ENCODE data around the gene SRD5A3. TPM values are rescaled to one million over a fixed set of nuclear protein-coding genes. Genes with fewer than 3 reads are reported as not detected.

The SRD5A3 gene
- total and polyA plus RNA-seq, 10 of the 15 experiments (the other 5 are each of a cell fraction or from before 2014, with no cell fraction given): 1.6 to 20.4 (median 6.1) TPM

DNA sequence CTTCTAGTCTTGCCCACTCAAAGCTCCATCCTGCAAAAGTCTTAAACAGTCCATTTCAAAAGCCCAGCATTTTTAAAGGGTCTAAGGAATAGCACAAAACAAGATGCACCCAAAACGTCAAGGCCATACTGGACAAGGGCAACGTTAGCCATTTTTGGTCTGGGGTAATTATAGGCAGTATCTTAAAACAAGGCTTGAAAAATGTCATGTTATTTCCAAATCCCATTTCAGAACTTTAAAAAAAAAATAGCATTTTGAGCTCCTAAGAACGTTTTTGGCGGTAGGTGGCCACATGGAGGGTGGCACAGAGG lies 49.1 kb downstream of the SRD5A3 start:
- peak overlapping the region; percentile 76 for H3K4me2 ChIP-seq (ENCODE audit: control insufficient read depth, insufficient read depth)
- peaks cover 45% of the 10 kb centered on the region for H3K79me2 ChIP-seq (ENCODE audit: control insufficient read depth, insufficient read depth, low read length)
- TSS peak; percentile 78 for BruUV-seq (replicated peaks)
- TF ChIP-seq CBX3 (IDR thresholded peaks at IDR 0.05; ENCODE audit: borderline replicate concordance, low read depth) (no peak), EGR1 (IDR thresholded peaks at IDR 0.05; ENCODE audit: borderline replicate concordance in 1 of 2, low read depth in 2 of 2, low read length in 2 of 2) (peak in 1 of 2 experiments; percentile 42; a peak in 1 of 3 replicates)
- no peaks in the 10 kb centered on the region for H3K9me3 ChIP-seq (replicated peaks; ENCODE audit: control insufficient read depth, insufficient read depth, low read length)
- peak overlapping the region; percentile 94 for H2AFZ ChIP-seq (ENCODE audit: control insufficient read depth, low read depth, low read length)
- CTCF ChIA-PET: interaction anchor here (0.7 to 8.4 kb wide), 8 partner anchors 9 to 311 kb away, joined by 3 to 75 read pairs (median 3); partner anchors contain the start of gene SRD5A3
- peaks cover 3% of the 10 kb centered on the region; the same call in 1 of the 2 replicates for H3K4me1 ChIP-seq (ENCODE audit: control insufficient read depth, insufficient read depth, low read length)
- ATAC-seq (peak; percentile 0; the same call in 2 of the 3 replicates), DNase-seq (ENCODE audit: low read depth, low spot score) (no peak), FAIRE-seq (peak; percentile 78)
- no peaks in the 10 kb centered on the region for H3K27me3 ChIP-seq (replicated peaks in 1 of 2; ENCODE audit: control insufficient read depth in 2 of 2, insufficient read depth in 2 of 2, low read length in 1 of 2)
- RAD21 ChIA-PET (ENCODE audit: unreplicated experiment): interaction anchor here (0.8 to 6.1 kb wide), 5 partner anchors 14 to 159 kb away, joined by 3 to 41 read pairs (median 3); no protein-coding TSS in a partner anchor
- peak overlapping the region; percentile 88 for H3K4me3 ChIP-seq
- intact Hi-C loops (cut with micrococcal nuclease; ENCODE audit: unreplicated experiment) (loop anchor here (5.0 kb wide), 2 partner anchors 48 to 457 kb away; partner anchors contain the start of genes EXOC1 and SRD5A3), in situ Hi-C loops (cut with MboI) (loop anchor here (5.0 kb wide), 1 partner anchor 152 kb away; the partner anchor contains the start of gene CLOCK)
- peak overlapping the region; percentile 91 for H3K27ac ChIP-seq (ENCODE audit: control insufficient read depth, insufficient read depth)
- WGBS (ENCODE audit: insufficient coverage, insufficient replicate concordance, low lambda C conversion rate, missing lambda C conversion rate): 2% methylated on average over 4 of the region's 4 CpGs
- peaks cover 0 to 4% of the 10 kb centered on the region in 2 experiments; a peak in 1 of 4 replicates for H3K36me3 ChIP-seq (ENCODE audit: control insufficient read depth in 2 of 2, insufficient read depth in 2 of 2, low read length in 1 of 2)
- H3K9ac ChIP-seq (ENCODE audit: control insufficient read depth, insufficient read depth, low read length): peak overlapping the region; percentile 91
- SMC1A ChIA-PET (ENCODE audit: uncharacterized antibody, unreplicated experiment): interaction anchor here (0.6 to 3.3 kb wide), 8 partner anchors 9 to 283 kb away, joined by 3 to 12 read pairs (median 5); partner anchors contain the start of gene SRD5A3
- H4K20me1 ChIP-seq (ENCODE audit: control insufficient read depth, insufficient read depth): 0 out of 2 replicates have a peak, but pooled peaks cover 2% of the 10 kb centered on the region
- POLR2A ChIA-PET: interaction anchor here (0.5 to 2.3 kb wide), 11 partner anchors 9 to 554 kb away, joined by 3 to 7 read pairs (median 4); partner anchors contain the start of genes CEP135 and SRD5A3

DNA sequence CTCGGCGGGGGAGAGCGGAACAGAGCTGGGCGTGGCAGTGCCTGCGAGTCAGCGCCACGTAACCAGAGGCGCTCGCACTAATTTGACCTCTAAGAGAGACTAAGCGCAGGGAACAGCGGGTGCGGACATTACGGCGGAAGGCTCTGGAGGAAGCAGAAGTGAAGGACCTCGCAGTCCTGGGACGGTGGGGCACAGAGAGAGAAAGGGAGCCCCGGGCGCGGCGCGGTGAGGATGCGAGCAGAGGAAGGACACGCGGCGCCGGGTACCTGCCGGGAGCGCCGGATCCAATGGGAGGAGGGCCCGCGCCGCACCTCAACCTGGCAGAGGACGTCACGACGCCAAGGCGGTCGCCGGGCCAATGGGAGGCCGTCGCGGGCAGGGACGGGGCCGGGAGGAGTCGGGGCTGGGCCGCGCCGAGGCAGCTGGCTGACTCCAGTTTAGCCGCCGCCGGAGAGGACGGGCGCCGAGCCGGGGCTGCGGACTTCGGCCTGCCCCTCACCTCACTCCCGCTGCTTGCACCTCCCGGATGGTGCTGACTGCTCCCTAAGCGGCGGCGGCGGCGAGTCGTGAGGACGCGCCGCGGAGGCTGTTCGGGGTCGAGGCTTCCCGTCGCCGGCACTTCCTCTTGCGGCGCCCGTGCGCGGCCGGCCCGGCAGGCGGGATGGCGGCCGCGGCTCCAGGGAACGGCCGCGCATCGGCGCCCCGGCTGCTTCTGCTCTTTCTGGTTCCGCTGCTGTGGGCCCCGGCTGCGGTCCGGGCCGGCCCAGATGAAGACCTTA lies 49.7 kb downstream of the SRD5A3 start, which contains the start of gene TMEM165:
Gene TMEM165 (plus strand): TSS at position 429 of the 779 bp plus-strand sequence. CDS start 233 bp downstream, at position 662.
- H3K4me1 ChIP-seq (ENCODE audit: control insufficient read depth, insufficient read depth, low read length): peaks cover 3% of the 10 kb centered on the region; the same call in 1 of the 2 replicates
- no TSS peak for BruUV-seq (replicated peaks)
- CTCF ChIA-PET: interaction anchor here (0.7 to 8.4 kb wide), 8 partner anchors 9 to 310 kb away, joined by 3 to 75 read pairs (median 3); partner anchors contain the start of gene SRD5A3
- peak within 1 kb of the TSS; percentile 91 for H3K27ac ChIP-seq (ENCODE audit: control insufficient read depth, insufficient read depth)
- intact Hi-C loops (cut with micrococcal nuclease; ENCODE audit: unreplicated experiment) (loop anchor here (2.0 to 5.0 kb wide), 3 partner anchors 48 to 457 kb away; partner anchors contain the start of genes CLOCK, EXOC1 and SRD5A3), in situ Hi-C loops (cut with MboI) (loop anchor here (5.0 kb wide), 1 partner anchor 152 kb away; the partner anchor contains the start of gene CLOCK)
- H3K79me2 ChIP-seq (ENCODE audit: control insufficient read depth, insufficient read depth, low read length): peaks cover 49% of the 10 kb centered on the region
- DNase-seq (ENCODE audit: low read depth, low spot score): peak; percentile 41
- H3K36me3 ChIP-seq (ENCODE audit: control insufficient read depth in 2 of 2, insufficient read depth in 2 of 2, low read length in 1 of 2): peaks cover 0 to 4% of the 10 kb centered on the region in 2 experiments; a peak in 1 of 4 replicates
- SMC1A ChIA-PET (ENCODE audit: uncharacterized antibody, unreplicated experiment): interaction anchor here (0.6 to 3.3 kb wide), 10 partner anchors 10 to 282 kb away, joined by 3 to 12 read pairs (median 5); partner anchors contain the start of gene SRD5A3
- POLR2A ChIA-PET: interaction anchor here (0.5 to 2.3 kb wide), 12 partner anchors 9 to 553 kb away, joined by 3 to 7 read pairs (median 4); partner anchors contain the start of genes CEP135 and SRD5A3
- peak within 1 kb of the TSS; percentile 88 for H3K4me3 ChIP-seq
- H3K9me3 ChIP-seq (replicated peaks; ENCODE audit: control insufficient read depth, insufficient read depth, low read length): no peaks in the 10 kb centered on the region
- under 1% methylated on average over 82 of the region's 95 CpGs for WGBS (ENCODE audit: insufficient coverage, insufficient replicate concordance, low lambda C conversion rate, missing lambda C conversion rate)
- H2AFZ ChIP-seq (ENCODE audit: control insufficient read depth, low read depth, low read length): peak within 1 kb of the TSS; percentile 94
- peak; percentile 54 for FAIRE-seq
- no peaks in the 10 kb centered on the region for H3K27me3 ChIP-seq (replicated peaks in 1 of 2; ENCODE audit: control insufficient read depth in 2 of 2, insufficient read depth in 2 of 2, low read length in 1 of 2)
- H3K9ac ChIP-seq (ENCODE audit: control insufficient read depth, insufficient read depth, low read length): peak within 1 kb of the TSS; percentile 91
- ATAC-seq: peak; percentile 94
- RAD21 ChIA-PET (ENCODE audit: unreplicated experiment): interaction anchor here (0.8 to 6.1 kb wide), 5 partner anchors 14 to 159 kb away, joined by 3 to 41 read pairs (median 3); no protein-coding TSS in a partner anchor
- H4K20me1 ChIP-seq (ENCODE audit: control insufficient read depth, insufficient read depth): 0 out of 2 replicates have a peak, but pooled peaks cover 2% of the 10 kb centered on the region
- peak within 1 kb of the TSS; percentile 82 for H3K4me2 ChIP-seq (ENCODE audit: control insufficient read depth, insufficient read depth)
- TF ChIP-seq IRF5 (IDR thresholded peaks at IDR 0.05; ENCODE audit: borderline replicate concordance) (no peak), USF1 (IDR thresholded peaks at IDR 0.05; ENCODE audit: borderline replicate concordance, extremely low read length, insufficient read depth, low read depth, low read length) (no peak), ZNF207 (IDR thresholded peaks at IDR 0.05; ENCODE audit: borderline replicate concordance) (peak; percentile 48; the same call in 1 of the 2 replicates), SPI1 (IDR thresholded peaks at IDR 0.05; ENCODE audit: borderline replicate concordance, insufficient read depth, low read depth, low read length) (peak; percentile 75), YY1 (IDR thresholded peaks at IDR 0.05; ENCODE audit: low read depth, low read length) (peak; percentile 12; the same call in 1 of the 2 replicates), TCF12 (IDR thresholded peaks at IDR 0.05; ENCODE audit: low read depth, low read length) (peak; percentile 71; the same call in 1 of the 2 replicates), TCF3 (IDR thresholded peaks at IDR 0.05; ENCODE audit: borderline replicate concordance, insufficient read depth, low read depth, low read length) (peak; percentile 84), ZNF217 (IDR thresholded peaks at IDR 0.05) (0 out of 2 replicates have a peak, but pooled peaks have one; percentile 19)

Measured in GM12878 (cell line).